ENCODE data around the gene LYPD1.
A peak's percentile ranks its signal among the peaks of the same experiment; 100 is the strongest.

The LYPD1 gene

DNA sequence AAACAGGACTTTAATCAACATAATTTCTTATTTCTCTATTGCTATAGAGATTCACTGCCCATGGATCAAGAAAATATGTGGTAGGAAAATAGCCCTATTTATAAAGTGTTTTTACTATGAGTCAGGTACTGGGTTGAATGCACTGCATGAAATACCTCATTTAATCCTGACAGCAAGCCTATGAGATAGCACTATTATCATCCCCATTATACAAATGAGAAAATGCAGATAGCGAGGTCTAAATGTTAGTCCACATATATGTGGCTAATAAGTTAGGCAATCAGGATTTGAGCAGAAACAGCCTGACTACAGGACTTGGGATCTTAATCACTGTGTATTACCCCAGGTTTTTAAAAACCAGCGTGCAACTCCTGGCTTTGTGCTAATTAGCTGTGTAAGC, 8.5 kb upstream of the LYPD1 start:
- no peak for DNase-seq (ENCODE audit: low read depth)
- TF ChIP-seq, protein P1, sequence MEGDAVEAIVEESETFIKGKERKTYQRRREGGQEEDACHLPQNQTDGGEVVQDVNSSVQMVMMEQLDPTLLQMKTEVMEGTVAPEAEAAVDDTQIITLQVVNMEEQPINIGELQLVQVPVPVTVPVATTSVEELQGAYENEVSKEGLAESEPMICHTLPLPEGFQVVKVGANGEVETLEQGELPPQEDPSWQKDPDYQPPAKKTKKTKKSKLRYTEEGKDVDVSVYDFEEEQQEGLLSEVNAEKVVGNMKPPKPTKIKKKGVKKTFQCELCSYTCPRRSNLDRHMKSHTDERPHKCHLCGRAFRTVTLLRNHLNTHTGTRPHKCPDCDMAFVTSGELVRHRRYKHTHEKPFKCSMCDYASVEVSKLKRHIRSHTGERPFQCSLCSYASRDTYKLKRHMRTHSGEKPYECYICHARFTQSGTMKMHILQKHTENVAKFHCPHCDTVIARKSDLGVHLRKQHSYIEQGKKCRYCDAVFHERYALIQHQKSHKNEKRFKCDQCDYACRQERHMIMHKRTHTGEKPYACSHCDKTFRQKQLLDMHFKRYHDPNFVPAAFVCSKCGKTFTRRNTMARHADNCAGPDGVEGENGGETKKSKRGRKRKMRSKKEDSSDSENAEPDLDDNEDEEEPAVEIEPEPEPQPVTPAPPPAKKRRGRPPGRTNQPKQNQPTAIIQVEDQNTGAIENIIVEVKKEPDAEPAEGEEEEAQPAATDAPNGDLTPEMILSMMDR (conservative IDR thresholded peaks at IDR 0.05; ENCODE audit: control insufficient read depth, insufficient read depth, low read depth, low read length) = no peak

GRCh38 chr2:132677661-132678060, 7.7 kb upstream of the LYPD1 start:
- DNase-seq (ENCODE audit: low read depth) = no peak
- TF ChIP-seq, protein P1 (conservative IDR thresholded peaks at IDR 0.05; ENCODE audit: control insufficient read depth, insufficient read depth, low read depth, low read length) = no peak
- no peak overlapping the region for H3K4me3 ChIP-seq (ENCODE audit: control insufficient read depth, low read depth, low read length)

More for the DNA sequence above, 8.5 kb upstream of the LYPD1 start:
- H3K4me3 ChIP-seq (ENCODE audit: control insufficient read depth, low read depth, low read length) = no peak overlapping the region

GRCh38 chr2:132676999-132677398, 7.0 kb upstream of the LYPD1 start:
- no peak overlapping the region for H3K4me3 ChIP-seq (ENCODE audit: control insufficient read depth, low read depth, low read length)
- TF ChIP-seq, protein P1 (conservative IDR thresholded peaks at IDR 0.05; ENCODE audit: control insufficient read depth, insufficient read depth, low read depth, low read length) = no peak
- no peak for DNase-seq (ENCODE audit: low read depth)

GRCh38 chr2:132671151-132671835, 1.3 kb upstream of the LYPD1 start:
- TF ChIP-seq, protein P1 (conservative IDR thresholded peaks at IDR 0.05; ENCODE audit: control insufficient read depth, insufficient read depth, low read depth, low read length) = no peak
- no peak overlapping the region for H3K4me3 ChIP-seq (ENCODE audit: control insufficient read depth, low read depth, low read length)
- peak; percentile 77 for DNase-seq (ENCODE audit: low read depth)

- TF ChIP-seq, protein P1 (conservative IDR thresholded peaks at IDR 0.05; ENCODE audit: control insufficient read depth, insufficient read depth, low read depth, low read length) = no peak
- no peak for DNase-seq (ENCODE audit: low read depth)
- H3K4me3 ChIP-seq (ENCODE audit: control insufficient read depth, low read depth, low read length) = no peak overlapping the region
These were observed 618 bp upstream of the LYPD1 start for GRCh38 chr2:132670496-132671150.

DNA sequence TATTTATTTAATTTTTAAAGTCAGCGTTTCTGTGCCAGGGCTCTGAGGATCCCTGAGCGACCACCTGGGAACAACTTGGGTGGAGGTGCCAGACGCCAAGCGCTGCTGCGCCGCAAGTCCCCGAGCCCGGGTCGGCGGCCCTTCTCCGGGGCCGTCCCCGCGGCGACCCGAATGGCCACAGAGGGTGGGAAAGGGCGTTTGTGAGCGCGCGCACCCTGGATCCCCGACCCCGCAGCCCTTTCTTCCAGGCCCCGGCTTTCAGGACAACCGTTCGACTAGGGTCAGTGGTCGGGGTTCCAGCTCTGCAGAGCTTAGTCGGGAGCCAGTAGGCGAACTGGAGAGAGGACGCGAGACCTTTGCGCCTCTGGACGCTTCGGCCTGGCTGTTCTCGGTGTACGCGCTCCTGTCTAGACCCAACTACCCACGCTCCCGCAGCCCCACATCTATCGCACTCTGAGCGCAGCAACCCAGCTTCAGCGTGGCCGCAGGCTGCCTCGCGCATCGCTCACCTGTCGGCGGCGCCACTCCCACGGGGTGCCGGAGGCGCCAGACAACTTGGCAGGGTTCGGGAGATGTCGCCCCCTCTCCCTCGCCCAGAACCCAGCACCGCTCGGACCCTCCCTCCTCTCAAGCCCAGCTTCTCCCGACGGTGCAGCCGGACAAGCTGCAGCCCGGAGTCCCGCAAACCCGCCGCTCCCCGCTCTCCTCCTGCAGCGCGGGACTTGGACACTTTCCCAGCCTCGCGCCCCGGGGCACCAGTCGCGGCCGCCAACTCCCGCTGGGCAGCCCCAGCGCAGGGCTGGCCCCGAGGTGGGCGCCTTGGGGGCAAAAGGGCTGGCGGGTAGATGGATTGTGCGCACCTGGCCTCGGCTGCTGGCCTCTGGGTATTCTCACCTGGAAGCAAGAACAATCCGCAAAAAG, 758 bp downstream of the LYPD1 start:
- H3K4me3 ChIP-seq (ENCODE audit: control insufficient read depth, low read depth, low read length) = no peak overlapping the region

More for the DNA sequence above, 758 bp downstream of the LYPD1 start:
- TF ChIP-seq, protein P1 (conservative IDR thresholded peaks at IDR 0.05; ENCODE audit: control insufficient read depth, insufficient read depth, low read depth, low read length) = no peak
- DNase-seq (ENCODE audit: low read depth) = no peak

All from fibroblast of mammary gland (primary cell).